ENCODE results near the gene PSMD11.
A peak's percentile ranks its signal among the peaks of the same experiment; 100 is the strongest.

PSMD11 gene

GRCh38 chr17:32479074-32479617 lies 34.8 kb downstream of the PSMD11 start:
- TF ChIP-seq SUZ12 (IDR thresholded peaks at IDR 0.05; ENCODE audit: extremely low read depth, insufficient read depth, insufficient read length): no peak
- peaks cover 6% of the 10 kb centered on the region for H3K4me1 ChIP-seq (ENCODE audit: insufficient read depth, insufficient read length)
- no peak overlapping the region for H3K9ac ChIP-seq (ENCODE audit: insufficient read length, low read depth)
- H3K36me3 ChIP-seq (ENCODE audit: insufficient read depth, insufficient read length, low read length): peaks cover 86% of the 10 kb centered on the region
- H3K4me3 ChIP-seq (ENCODE audit: insufficient read length, low read depth): no peak overlapping the region
- no peak for DNase-seq (ENCODE audit: low read depth, low spot score)
- H3K9me3 ChIP-seq (ENCODE audit: insufficient read depth, low read length): no peaks in the 10 kb centered on the region
- H3K27me3 ChIP-seq (ENCODE audit: insufficient read depth, insufficient read length): no peaks in the 10 kb centered on the region

GRCh38 chr17:32481193-32481592 lies 36.9 kb downstream of the PSMD11 start:
- H3K9me3 ChIP-seq (ENCODE audit: insufficient read depth, low read length): no peaks in the 10 kb centered on the region
- H3K27me3 ChIP-seq (ENCODE audit: insufficient read depth, insufficient read length): no peaks in the 10 kb centered on the region
- no peak overlapping the region for H3K9ac ChIP-seq (ENCODE audit: insufficient read length, low read depth)
- H3K4me1 ChIP-seq (ENCODE audit: insufficient read depth, insufficient read length): peaks cover 8% of the 10 kb centered on the region
- TF ChIP-seq YY1 (IDR thresholded peaks at IDR 0.05; ENCODE audit: insufficient read depth, insufficient read length) (no peak), ZNF274 (IDR thresholded peaks at IDR 0.05; ENCODE audit: low read depth, low read length) (no peak)
- DNase-seq (ENCODE audit: low read depth, low spot score): no peak
- H3K36me3 ChIP-seq (ENCODE audit: insufficient read depth, insufficient read length, low read length): peaks cover 65% of the 10 kb centered on the region
- no peak overlapping the region for H3K4me3 ChIP-seq (ENCODE audit: insufficient read length, low read depth)

DNA sequence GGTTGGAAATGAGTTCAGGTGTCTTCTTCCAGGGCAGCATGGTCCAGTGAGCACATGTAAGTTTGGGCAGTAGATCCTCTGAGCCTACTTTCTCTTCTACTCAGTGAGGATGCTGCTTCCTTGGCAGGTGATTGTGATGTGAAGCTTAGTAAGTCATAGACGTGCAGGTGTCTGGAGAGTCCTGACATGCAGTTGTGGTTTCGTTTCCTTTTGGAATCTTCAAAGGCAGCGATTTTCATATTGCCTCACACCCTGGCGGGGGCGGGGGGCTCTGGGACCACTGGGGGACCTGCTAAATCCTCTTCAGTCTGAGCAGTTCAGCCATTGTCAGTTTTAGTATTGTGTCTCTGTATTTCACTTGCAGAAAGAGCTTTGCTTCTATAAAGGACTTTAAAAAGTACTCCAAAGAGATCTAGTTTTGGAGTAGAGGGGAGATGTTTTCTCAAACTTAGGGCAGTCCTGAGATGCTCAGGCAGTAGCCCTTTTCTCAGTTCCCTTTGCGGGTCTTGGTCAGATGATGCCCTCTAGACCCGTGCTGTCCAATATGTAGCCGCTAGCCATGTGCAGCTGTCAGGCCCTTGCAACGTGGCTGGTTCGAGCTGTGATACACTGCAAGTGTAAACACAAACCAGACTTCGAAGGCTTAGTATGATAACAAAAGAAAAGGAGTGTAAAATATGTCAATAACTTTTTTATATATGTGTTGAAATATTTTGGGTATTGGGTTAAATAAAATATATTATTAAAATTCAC lies 38.4 kb downstream of the PSMD11 start:
- DNase-seq (ENCODE audit: low read depth, low spot score): no peak
- H3K36me3 ChIP-seq (ENCODE audit: insufficient read depth, insufficient read length, low read length): peaks cover 51% of the 10 kb centered on the region
- H3K27me3 ChIP-seq (ENCODE audit: insufficient read depth, insufficient read length): no peaks in the 10 kb centered on the region
- H3K9ac ChIP-seq (ENCODE audit: insufficient read length, low read depth): no peak overlapping the region
- no peaks in the 10 kb centered on the region for H3K9me3 ChIP-seq (ENCODE audit: insufficient read depth, low read length)
- H3K4me3 ChIP-seq (ENCODE audit: insufficient read length, low read depth): no peak overlapping the region
- TF ChIP-seq ZNF274 (IDR thresholded peaks at IDR 0.05; ENCODE audit: low read depth, low read length) (no peak), YY1 (IDR thresholded peaks at IDR 0.05; ENCODE audit: insufficient read depth, insufficient read length) (no peak), SUZ12 (IDR thresholded peaks at IDR 0.05; ENCODE audit: extremely low read depth, insufficient read depth, insufficient read length) (no peak)
- peaks cover 8% of the 10 kb centered on the region for H3K4me1 ChIP-seq (ENCODE audit: insufficient read depth, insufficient read length)

- Histone ChIP-seq H3K27me3 (ENCODE audit: insufficient read depth, insufficient read length) (no peaks in the 10 kb centered on the region), H3K4me3 (ENCODE audit: insufficient read length, low read depth) (no peak overlapping the region), H3K9me3 (ENCODE audit: insufficient read depth, low read length) (no peaks in the 10 kb centered on the region), H3K36me3 (ENCODE audit: insufficient read depth, insufficient read length, low read length) (peaks cover 51% of the 10 kb centered on the region), H3K9ac (ENCODE audit: insufficient read length, low read depth) (no peak overlapping the region), H3K4me1 (ENCODE audit: insufficient read depth, insufficient read length) (peaks cover 13% of the 10 kb centered on the region)
- peak; percentile 66 for DNase-seq (ENCODE audit: low read depth, low spot score)
- no peak for TF ChIP-seq SUZ12 (IDR thresholded peaks at IDR 0.05; ENCODE audit: extremely low read depth, insufficient read depth, insufficient read length)
- no peak for TF ChIP-seq ZNF274 (IDR thresholded peaks at IDR 0.05; ENCODE audit: low read depth, low read length)
- TF ChIP-seq YY1 (IDR thresholded peaks at IDR 0.05; ENCODE audit: insufficient read depth, insufficient read length): no peak
These were observed 39.2 kb downstream of the PSMD11 start for GRCh38 chr17:32483451-32484019.

- H3K27me3 ChIP-seq (ENCODE audit: insufficient read depth, insufficient read length): no peaks in the 10 kb centered on the region
- H3K9me3 ChIP-seq (ENCODE audit: insufficient read depth, low read length): no peaks in the 10 kb centered on the region
- peaks cover 51% of the 10 kb centered on the region for H3K36me3 ChIP-seq (ENCODE audit: insufficient read depth, insufficient read length, low read length)
- DNase-seq (ENCODE audit: low read depth, low spot score): no peak
- no peak overlapping the region for H3K9ac ChIP-seq (ENCODE audit: insufficient read length, low read depth)
- H3K4me3 ChIP-seq (ENCODE audit: insufficient read length, low read depth): no peak overlapping the region
- TF ChIP-seq ZNF274 (IDR thresholded peaks at IDR 0.05; ENCODE audit: low read depth, low read length) (no peak), SUZ12 (IDR thresholded peaks at IDR 0.05; ENCODE audit: extremely low read depth, insufficient read depth, insufficient read length) (no peak), YY1 (IDR thresholded peaks at IDR 0.05; ENCODE audit: insufficient read depth, insufficient read length) (no peak)
- H3K4me1 ChIP-seq (ENCODE audit: insufficient read depth, insufficient read length): peaks cover 19% of the 10 kb centered on the region
These were observed 39.7 kb downstream of the PSMD11 start for GRCh38 chr17:32484041-32484461.

GRCh38 chr17:32484628-32485027 lies 40.3 kb downstream of the PSMD11 start:
- TF ChIP-seq SUZ12 (IDR thresholded peaks at IDR 0.05; ENCODE audit: extremely low read depth, insufficient read depth, insufficient read length): no peak
- no peak for TF ChIP-seq ZNF274 (IDR thresholded peaks at IDR 0.05; ENCODE audit: low read depth, low read length)
- no peak for TF ChIP-seq YY1 (IDR thresholded peaks at IDR 0.05; ENCODE audit: insufficient read depth, insufficient read length)
- peaks cover 51% of the 10 kb centered on the region for H3K36me3 ChIP-seq (ENCODE audit: insufficient read depth, insufficient read length, low read length)
- no peak overlapping the region for H3K4me3 ChIP-seq (ENCODE audit: insufficient read length, low read depth)
- DNase-seq (ENCODE audit: low read depth, low spot score): no peak
- no peak overlapping the region for H3K9ac ChIP-seq (ENCODE audit: insufficient read length, low read depth)
- H3K27me3 ChIP-seq (ENCODE audit: insufficient read depth, insufficient read length): no peaks in the 10 kb centered on the region
- peaks cover 19% of the 10 kb centered on the region for H3K4me1 ChIP-seq (ENCODE audit: insufficient read depth, insufficient read length)
- H3K9me3 ChIP-seq (ENCODE audit: insufficient read depth, low read length): no peaks in the 10 kb centered on the region

DNA sequence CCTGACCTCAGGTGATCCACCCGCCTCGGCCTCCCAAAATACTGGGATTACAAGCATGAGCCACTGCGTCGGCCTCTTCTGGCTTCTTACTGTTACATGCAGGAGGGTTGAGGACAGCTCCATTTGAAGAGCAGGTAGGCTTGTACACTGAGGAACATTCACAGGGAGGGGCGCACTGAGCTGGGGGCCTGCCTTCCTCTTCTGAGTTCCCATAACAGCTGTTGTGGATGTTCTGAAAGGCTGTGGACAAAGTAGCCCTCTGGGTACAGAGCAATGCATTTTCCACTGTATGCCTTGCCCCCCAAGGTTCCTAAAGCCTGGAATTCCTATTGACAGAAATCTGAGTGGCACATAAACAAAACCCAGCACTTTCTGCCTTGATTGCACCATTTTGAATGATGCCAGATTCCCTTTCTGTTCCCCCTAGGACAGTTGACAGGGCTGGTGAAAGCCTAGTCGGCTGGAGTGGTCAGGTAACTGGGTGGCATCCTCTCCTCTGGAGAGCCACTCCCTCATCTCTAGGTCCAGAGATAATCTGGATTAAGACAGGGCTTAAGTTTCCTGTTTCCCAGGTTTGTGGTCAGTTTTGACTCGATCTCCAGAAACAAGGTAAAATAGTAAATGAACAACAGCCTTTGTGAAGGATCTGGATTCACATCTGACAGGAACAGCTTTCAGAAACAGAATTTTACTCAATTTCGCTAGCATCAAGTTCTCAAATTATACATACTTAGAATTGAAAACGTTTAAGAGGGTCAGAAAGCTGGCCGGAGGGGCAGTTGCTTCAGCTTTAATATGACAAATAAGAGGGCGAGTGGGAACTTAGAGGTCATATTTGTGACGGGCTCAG lies 41.2 kb downstream of the PSMD11 start:
- Histone ChIP-seq H3K4me1 (ENCODE audit: insufficient read depth, insufficient read length) (peaks cover 19% of the 10 kb centered on the region), H3K9me3 (ENCODE audit: insufficient read depth, low read length) (no peaks in the 10 kb centered on the region), H3K4me3 (ENCODE audit: insufficient read length, low read depth) (no peak overlapping the region), H3K27me3 (ENCODE audit: insufficient read depth, insufficient read length) (no peaks in the 10 kb centered on the region), H3K9ac (ENCODE audit: insufficient read length, low read depth) (peak overlapping the region; percentile 79), H3K36me3 (ENCODE audit: insufficient read depth, insufficient read length, low read length) (peaks cover 50% of the 10 kb centered on the region)
- no peak for DNase-seq (ENCODE audit: low read depth, low spot score)
- no peak for TF ChIP-seq YY1 (IDR thresholded peaks at IDR 0.05; ENCODE audit: insufficient read depth, insufficient read length)
- TF ChIP-seq ZNF274 (IDR thresholded peaks at IDR 0.05; ENCODE audit: low read depth, low read length): no peak
- no peak for TF ChIP-seq SUZ12 (IDR thresholded peaks at IDR 0.05; ENCODE audit: extremely low read depth, insufficient read depth, insufficient read length)

All from NT2/D1 (cell line).